ENCODE results near the gene EXOC3L1.

DNA sequence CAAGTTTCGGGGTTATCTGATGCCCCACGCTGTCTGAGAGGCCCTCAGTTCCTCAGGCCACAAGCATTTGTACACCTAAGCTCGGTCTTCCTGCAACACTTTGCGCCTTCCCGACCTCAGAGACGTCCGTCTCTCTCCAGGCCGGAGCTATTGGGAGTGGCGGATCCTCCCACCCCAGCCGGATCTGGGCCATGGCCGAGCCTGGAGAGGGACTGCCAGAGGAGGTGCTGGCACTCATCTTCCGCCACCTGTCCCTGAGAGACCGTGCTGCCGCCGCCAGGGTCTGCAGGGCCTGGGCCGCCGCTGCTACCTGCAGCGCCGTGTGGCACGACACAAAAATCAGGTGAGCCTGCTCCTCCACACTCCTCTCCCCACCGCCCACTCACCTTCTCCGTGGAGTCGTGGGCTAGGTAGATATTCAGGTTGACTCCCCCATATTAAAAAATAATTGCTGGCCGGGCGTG, 28.3 kb downstream of the EXOC3L1 start:
- TF ChIP-seq POLR2A (IDR thresholded peaks at IDR 0.05) = no peak
- TF ChIP-seq, protein P1, sequence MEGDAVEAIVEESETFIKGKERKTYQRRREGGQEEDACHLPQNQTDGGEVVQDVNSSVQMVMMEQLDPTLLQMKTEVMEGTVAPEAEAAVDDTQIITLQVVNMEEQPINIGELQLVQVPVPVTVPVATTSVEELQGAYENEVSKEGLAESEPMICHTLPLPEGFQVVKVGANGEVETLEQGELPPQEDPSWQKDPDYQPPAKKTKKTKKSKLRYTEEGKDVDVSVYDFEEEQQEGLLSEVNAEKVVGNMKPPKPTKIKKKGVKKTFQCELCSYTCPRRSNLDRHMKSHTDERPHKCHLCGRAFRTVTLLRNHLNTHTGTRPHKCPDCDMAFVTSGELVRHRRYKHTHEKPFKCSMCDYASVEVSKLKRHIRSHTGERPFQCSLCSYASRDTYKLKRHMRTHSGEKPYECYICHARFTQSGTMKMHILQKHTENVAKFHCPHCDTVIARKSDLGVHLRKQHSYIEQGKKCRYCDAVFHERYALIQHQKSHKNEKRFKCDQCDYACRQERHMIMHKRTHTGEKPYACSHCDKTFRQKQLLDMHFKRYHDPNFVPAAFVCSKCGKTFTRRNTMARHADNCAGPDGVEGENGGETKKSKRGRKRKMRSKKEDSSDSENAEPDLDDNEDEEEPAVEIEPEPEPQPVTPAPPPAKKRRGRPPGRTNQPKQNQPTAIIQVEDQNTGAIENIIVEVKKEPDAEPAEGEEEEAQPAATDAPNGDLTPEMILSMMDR (IDR thresholded peaks at IDR 0.05) = no peak
